B cell (primary cell): Measurements from ENCODE around the gene SNTG2.

Experiments used
- EZH2 ChIP-seq: IDR thresholded peaks from 2 replicates; pipeline ENCODE4 v1.6.1; 2012; ENCODE audit warnings: borderline replicate concordance, low read depth, mild to moderate bottlenecking, moderate library complexity, low read length; ENCODE audit not compliant: insufficient read depth, poor library complexity, severe bottlenecking
- TF ChIP-seq, protein P1 (sequence below): fragments of 200-600 bp; IDR thresholded peaks from one replicate; pipeline ENCODE4 v1.8.0; 2022; ENCODE audit warnings: antibody characterized with exemption, mild to moderate bottlenecking

DNA sequence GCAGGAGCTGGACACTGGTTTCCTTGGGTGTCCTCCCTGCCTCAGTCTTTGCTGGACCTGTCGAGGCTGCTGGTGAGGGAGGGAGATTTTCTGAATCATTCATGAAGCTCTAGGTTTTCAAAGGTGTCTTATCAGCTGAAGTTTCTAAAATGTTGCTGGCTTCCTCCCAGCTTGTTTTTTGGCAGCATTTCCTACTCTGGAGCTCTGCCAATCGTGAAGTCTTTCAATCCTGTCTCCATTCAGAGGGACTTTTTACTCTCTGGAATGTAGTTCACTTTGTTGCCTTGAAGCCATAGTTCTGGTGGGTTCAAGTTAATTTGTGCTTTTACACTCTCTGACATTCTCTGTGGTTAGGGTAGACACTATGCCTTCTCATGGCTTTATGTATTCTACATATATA is 23.9 kb downstream of the SNTG2 start:
- TF ChIP-seq, protein P1, sequence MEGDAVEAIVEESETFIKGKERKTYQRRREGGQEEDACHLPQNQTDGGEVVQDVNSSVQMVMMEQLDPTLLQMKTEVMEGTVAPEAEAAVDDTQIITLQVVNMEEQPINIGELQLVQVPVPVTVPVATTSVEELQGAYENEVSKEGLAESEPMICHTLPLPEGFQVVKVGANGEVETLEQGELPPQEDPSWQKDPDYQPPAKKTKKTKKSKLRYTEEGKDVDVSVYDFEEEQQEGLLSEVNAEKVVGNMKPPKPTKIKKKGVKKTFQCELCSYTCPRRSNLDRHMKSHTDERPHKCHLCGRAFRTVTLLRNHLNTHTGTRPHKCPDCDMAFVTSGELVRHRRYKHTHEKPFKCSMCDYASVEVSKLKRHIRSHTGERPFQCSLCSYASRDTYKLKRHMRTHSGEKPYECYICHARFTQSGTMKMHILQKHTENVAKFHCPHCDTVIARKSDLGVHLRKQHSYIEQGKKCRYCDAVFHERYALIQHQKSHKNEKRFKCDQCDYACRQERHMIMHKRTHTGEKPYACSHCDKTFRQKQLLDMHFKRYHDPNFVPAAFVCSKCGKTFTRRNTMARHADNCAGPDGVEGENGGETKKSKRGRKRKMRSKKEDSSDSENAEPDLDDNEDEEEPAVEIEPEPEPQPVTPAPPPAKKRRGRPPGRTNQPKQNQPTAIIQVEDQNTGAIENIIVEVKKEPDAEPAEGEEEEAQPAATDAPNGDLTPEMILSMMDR, result no peak
- no peak for TF ChIP-seq EZH2
